NCI-H2029 treated with DMSO at 0.1 percent for 48 hours (cell line): ENCODE data around the gene PAXX.

ENCODE experiments used
- DNase-seq: peaks from one replicate; lab custom pipeline; 2025; lab: John Stamatoyannopoulos, UW

The PAXX gene

GRCh38 chr9:136953771-136954269 lies 38.4 kb upstream of the PAXX start:
- no peak for DNase-seq

- DNase-seq, result no peak
These were observed 37.7 kb upstream of the PAXX start for GRCh38 chr9:136954270-136955083.

- no peak for DNase-seq
These were observed 36.9 kb upstream of the PAXX start for GRCh38 chr9:136955202-136955942.

- no peak for DNase-seq
These were observed 36.3 kb upstream of the PAXX start for GRCh38 chr9:136955943-136956335.

GRCh38 chr9:136956604-136957003 lies 35.6 kb upstream of the PAXX start:
- DNase-seq, result no peak

- DNase-seq, result no peak
These were observed 34.8 kb upstream of the PAXX start for GRCh38 chr9:136957461-136957860.

GRCh38 chr9:136957901-136958300 lies 34.3 kb upstream of the PAXX start:
- no peak for DNase-seq

GRCh38 chr9:136958473-136958872 lies 33.7 kb upstream of the PAXX start:
- DNase-seq, result no peak

GRCh38 chr9:136958898-136959850 lies 33.0 kb upstream of the PAXX start:
- no peak for DNase-seq

- no peak for DNase-seq
These were observed 31.8 kb upstream of the PAXX start for GRCh38 chr9:136960212-136960937.

GRCh38 chr9:136960938-136961275 lies 31.3 kb upstream of the PAXX start:
- no peak for DNase-seq

- no peak for DNase-seq
These were observed 30.8 kb upstream of the PAXX start for GRCh38 chr9:136961279-136962065.

GRCh38 chr9:136962163-136962562 lies 30.1 kb upstream of the PAXX start:
- no peak for DNase-seq

GRCh38 chr9:136962701-136963248 lies 29.4 kb upstream of the PAXX start:
- DNase-seq, result no peak

- no peak for DNase-seq
These were observed 28.9 kb upstream of the PAXX start for GRCh38 chr9:136963341-136963740.

- no peak for DNase-seq
These were observed 28.5 kb upstream of the PAXX start for GRCh38 chr9:136963751-136964150.

- no peak for DNase-seq
These were observed 28.0 kb upstream of the PAXX start for GRCh38 chr9:136964171-136964689.

- DNase-seq, result no peak
These were observed 27.3 kb upstream of the PAXX start for GRCh38 chr9:136964833-136965422.

- DNase-seq, result no peak
These were observed 26.3 kb upstream of the PAXX start for GRCh38 chr9:136965771-136966484.
